Lower lobe of right lung (tissue), 2 donors: ENCODE results near the gene CNR2. TPM values are rescaled to one million over a fixed set of nuclear protein-coding genes. Genes with fewer than 3 reads are reported as not detected.

ENCODE experiments used
- ATAC-seq, 2 donors: fragments of 200-7000 bp; cut with Tn5 transposase; one replicate each; pipeline ENCODE4 v1.9.1; 2020 to 2022; ENCODE audit warnings: mild to moderate bottlenecking in 2 of 2, moderate library complexity in 2 of 2
- DNase-seq: peaks from one replicate; pipeline ENCODE4 v3.0.0-alpha.2; 2020
- H3K27ac ChIP-seq: fragments of 200-600 bp; one replicate; pipeline ENCODE4 v1.8.0; 2022
- H3K27me3 ChIP-seq: fragments of 200-600 bp; one replicate; pipeline ENCODE4 v1.8.0; 2022; ENCODE audit warnings: low read depth
- H3K36me3 ChIP-seq: fragments of 200-600 bp; one replicate; pipeline ENCODE4 v1.8.0; 2022; ENCODE audit warnings: mild to moderate bottlenecking
- H3K4me1 ChIP-seq: fragments of 200-600 bp; one replicate; pipeline ENCODE4 v1.8.0; 2022
- H3K4me3 ChIP-seq: fragments of 200-600 bp; one replicate; pipeline ENCODE4 v1.8.0; 2022; ENCODE audit warnings: mild to moderate bottlenecking
- H3K9me3 ChIP-seq: fragments of 200-600 bp; one replicate; pipeline ENCODE4 v1.8.0; 2022
- intact Hi-C: fragments of 100-400 bp; cut with DNase I; formaldehyde crosslinking; loops from one replicate; pipeline ENCODE4 v1.11.0; 2022
- total RNA-seq: library from RNA; stranded (reverse); fragmentation: NEBNext Ultra II Directional; extraction: Animal tissue kit (Norgen Biotek cat#: 25700); gene quantifications from one replicate; pipeline ENCODE4 v1.2.1, GENCODE V29; 2021
- TF ChIP-seq, protein P1 (sequence below): fragments of 200-600 bp; IDR thresholded peaks from one replicate; pipeline ENCODE4 v1.8.0; 2022; ENCODE audit warnings: antibody characterized with exemption, mild to moderate bottlenecking
- donor health status: DM: no; HTN: yes; CAD: no; lungs with severe emphysema.

Gene CNR2
- total RNA-seq, 1 donor from 2014 or later, result not detected

DNA sequence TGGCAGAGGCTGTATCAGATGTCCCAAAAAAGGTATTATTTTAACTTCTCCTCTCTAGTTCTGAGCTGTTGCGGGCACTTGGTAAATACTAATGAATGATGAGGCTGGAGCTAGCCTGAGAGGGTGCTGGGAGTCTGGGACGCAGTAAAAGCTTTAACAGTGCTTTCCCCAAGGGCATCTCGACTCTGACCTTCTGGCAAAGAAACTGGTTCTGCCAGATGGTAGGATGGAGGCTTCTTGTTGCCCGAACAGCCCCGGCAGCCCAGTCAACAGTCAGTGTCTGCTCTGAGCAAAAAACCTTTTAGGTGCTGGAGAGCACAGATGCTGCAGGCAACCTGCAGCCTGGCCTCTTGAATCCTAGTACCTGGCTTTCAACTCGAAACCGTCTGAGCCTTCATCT, 43.9 kb upstream of the CNR2 start:
- H3K4me1 ChIP-seq, result peaks cover 39% of the 10 kb centered on the region
- intact Hi-C loops, result no loop called here
- TF ChIP-seq, protein P1, sequence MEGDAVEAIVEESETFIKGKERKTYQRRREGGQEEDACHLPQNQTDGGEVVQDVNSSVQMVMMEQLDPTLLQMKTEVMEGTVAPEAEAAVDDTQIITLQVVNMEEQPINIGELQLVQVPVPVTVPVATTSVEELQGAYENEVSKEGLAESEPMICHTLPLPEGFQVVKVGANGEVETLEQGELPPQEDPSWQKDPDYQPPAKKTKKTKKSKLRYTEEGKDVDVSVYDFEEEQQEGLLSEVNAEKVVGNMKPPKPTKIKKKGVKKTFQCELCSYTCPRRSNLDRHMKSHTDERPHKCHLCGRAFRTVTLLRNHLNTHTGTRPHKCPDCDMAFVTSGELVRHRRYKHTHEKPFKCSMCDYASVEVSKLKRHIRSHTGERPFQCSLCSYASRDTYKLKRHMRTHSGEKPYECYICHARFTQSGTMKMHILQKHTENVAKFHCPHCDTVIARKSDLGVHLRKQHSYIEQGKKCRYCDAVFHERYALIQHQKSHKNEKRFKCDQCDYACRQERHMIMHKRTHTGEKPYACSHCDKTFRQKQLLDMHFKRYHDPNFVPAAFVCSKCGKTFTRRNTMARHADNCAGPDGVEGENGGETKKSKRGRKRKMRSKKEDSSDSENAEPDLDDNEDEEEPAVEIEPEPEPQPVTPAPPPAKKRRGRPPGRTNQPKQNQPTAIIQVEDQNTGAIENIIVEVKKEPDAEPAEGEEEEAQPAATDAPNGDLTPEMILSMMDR, result no peak
- peaks cover 9% of the 10 kb centered on the region for H3K36me3 ChIP-seq
- no peaks in the 10 kb centered on the region for H3K27me3 ChIP-seq
- peak in 1 of 2 donors; percentile 2 for ATAC-seq
- no peaks in the 10 kb centered on the region for H3K9me3 ChIP-seq
- peak overlapping the region; percentile 20 for H3K27ac ChIP-seq
- DNase-seq, result peak; percentile 58
- no peak overlapping the region for H3K4me3 ChIP-seq

DNA sequence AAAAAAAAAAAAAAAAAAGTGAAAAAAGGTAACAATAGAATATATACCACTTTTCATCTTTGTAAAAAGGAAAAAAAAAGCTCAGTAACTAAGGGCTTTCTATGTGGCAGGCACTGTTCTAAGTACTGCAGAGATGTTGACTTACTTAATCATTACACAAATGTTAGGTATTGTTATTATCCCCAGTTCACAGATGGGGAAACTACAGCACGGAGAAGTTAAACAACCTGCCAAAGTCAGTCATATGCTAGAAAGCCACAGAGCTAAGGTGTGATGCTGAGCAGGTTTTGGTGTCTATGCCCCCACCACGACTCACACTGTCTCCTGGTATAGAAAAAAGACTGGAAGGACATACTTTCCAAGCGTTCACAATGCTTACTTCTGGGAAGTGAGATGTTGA, 39.9 kb upstream of the CNR2 start:
- peaks cover 19% of the 10 kb centered on the region for H3K4me1 ChIP-seq
- peak in 1 of 2 donors; percentile 35 for ATAC-seq
- H3K9me3 ChIP-seq, result no peaks in the 10 kb centered on the region
- intact Hi-C loops, result no loop called here
- no peak for DNase-seq
- H3K36me3 ChIP-seq, result no peaks in the 10 kb centered on the region
- H3K4me3 ChIP-seq, result no peak overlapping the region
- H3K27ac ChIP-seq, result no peak overlapping the region
- TF ChIP-seq, protein P1, result no peak
- no peaks in the 10 kb centered on the region for H3K27me3 ChIP-seq

DNA sequence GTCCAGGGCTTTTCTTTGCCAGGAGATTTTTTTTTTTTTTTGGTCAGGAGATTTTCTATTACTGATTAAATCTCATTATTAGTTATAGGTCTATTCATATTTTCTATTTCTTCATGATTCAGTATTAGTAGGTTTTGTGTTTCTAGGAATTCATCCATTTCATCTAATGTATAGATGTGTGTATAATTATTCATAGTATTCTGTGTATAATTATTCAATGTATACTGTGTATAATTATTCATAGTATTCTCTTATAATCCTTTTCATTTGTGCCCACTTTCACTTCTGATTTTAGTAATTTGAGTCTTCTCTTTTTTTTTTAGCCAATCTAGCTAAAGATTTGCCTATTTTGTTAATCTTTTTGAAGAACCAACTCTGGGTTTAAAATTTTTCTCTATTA, 34.2 kb upstream of the CNR2 start:
- TF ChIP-seq, protein P1, result no peak
- ATAC-seq, result no peak
- H3K4me3 ChIP-seq, result no peak overlapping the region

DNA sequence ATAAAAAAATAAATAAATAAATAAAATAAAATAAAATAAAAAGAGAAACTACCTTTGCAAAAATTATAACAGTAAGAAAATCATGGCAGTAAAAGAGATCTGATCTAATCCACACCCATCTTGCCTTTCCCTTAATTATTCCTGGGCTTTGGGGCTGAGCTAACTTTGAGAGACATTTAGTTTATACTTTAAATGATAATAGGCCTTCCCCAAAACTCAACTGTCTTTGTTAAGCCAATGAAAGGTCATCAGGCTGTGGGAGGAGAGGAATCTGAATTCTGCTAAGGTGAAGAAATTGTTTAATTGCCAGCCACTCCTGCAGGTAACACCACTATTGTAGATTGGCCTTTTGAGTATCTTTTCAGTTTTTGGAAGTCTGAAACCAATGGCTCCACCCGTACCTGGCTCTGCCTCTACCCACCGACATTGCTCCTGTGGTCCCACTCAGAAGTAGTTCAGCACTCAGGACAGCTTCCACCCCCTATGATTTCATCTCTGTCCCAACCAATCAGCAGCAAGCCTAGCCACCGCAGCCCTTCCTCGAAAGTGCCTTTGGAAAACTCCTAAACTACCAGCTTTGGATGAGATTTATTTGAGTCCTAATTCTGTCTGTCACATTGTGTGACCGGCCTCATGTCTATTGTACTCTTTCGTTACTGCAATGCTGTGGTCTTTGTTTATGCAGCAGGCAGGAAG, 23.5 kb upstream of the CNR2 start:
- Histone ChIP-seq H3K4me3 (no peak overlapping the region), H3K4me1 (no peaks in the 10 kb centered on the region), H3K36me3 (no peaks in the 10 kb centered on the region), H3K27me3 (no peaks in the 10 kb centered on the region), H3K27ac (peak overlapping the region; percentile 31), H3K9me3 (no peaks in the 10 kb centered on the region)
- TF ChIP-seq, protein P1, result no peak
- DNase-seq, result no peak
- intact Hi-C loops, result no loop called here
- no peak for ATAC-seq

More for the DNA sequence above, 34.2 kb upstream of the CNR2 start:
- intact Hi-C loops, result no loop called here
- Histone ChIP-seq H3K27me3 (no peaks in the 10 kb centered on the region), H3K9me3 (peaks cover 6% of the 10 kb centered on the region), H3K36me3 (no peaks in the 10 kb centered on the region), H3K4me1 (no peaks in the 10 kb centered on the region), H3K27ac (no peak overlapping the region)
- no peak for DNase-seq

DNA sequence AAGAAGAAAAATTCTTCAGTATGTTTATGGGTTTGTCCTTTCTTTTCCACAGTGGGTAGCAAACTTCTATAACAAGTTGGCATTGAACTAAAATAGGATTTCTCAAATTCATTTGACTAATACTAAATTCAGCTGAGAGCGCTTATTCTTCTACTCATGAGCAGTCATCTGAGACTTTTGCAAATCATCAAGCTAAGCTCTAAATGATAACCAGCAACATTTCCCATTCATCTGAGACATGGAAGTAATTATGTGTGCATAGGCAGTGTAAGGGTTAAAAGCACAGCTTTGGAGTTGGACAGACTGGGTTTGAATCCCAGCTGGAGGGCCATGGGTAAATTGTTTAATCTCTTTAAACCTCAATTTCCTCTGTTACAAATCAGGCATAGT, 18.3 kb upstream of the CNR2 start:
- TF ChIP-seq, protein P1, result no peak
- H3K36me3 ChIP-seq, result no peaks in the 10 kb centered on the region
- DNase-seq (no peak), ATAC-seq (no peak)
- no peaks in the 10 kb centered on the region for H3K9me3 ChIP-seq
- intact Hi-C loops, result no loop called here
- no peaks in the 10 kb centered on the region for H3K4me1 ChIP-seq
- H3K4me3 ChIP-seq, result no peak overlapping the region
- H3K27me3 ChIP-seq, result no peaks in the 10 kb centered on the region
- peak overlapping the region; percentile 54 for H3K27ac ChIP-seq
